ENCODE data around the gene LINC01488.

Gene LINC01488

GRCh38 chr11:69445131-69445470, 36.4 kb upstream of the LINC01488 start:
- DNase-seq (ENCODE audit: low read depth): no peak

GRCh38 chr11:69446108-69446507, 35.4 kb upstream of the LINC01488 start:
- peak; percentile 55 for DNase-seq (ENCODE audit: low read depth)

- DNase-seq (ENCODE audit: low read depth): no peak
Measured at GRCh38 chr11:69447786-69448185, 33.7 kb upstream of the LINC01488 start.

GRCh38 chr11:69448471-69449284, 32.8 kb upstream of the LINC01488 start:
- DNase-seq (ENCODE audit: low read depth): peak; percentile 33

GRCh38 chr11:69449320-69450063, 32.0 kb upstream of the LINC01488 start:
- DNase-seq (ENCODE audit: low read depth): no peak

- DNase-seq (ENCODE audit: low read depth): no peak
Measured at GRCh38 chr11:69450064-69450856, 31.2 kb upstream of the LINC01488 start.

GRCh38 chr11:69450857-69451220, 30.6 kb upstream of the LINC01488 start:
- no peak for DNase-seq (ENCODE audit: low read depth)

- no peak for DNase-seq (ENCODE audit: low read depth)
Measured at GRCh38 chr11:69451289-69451688, 30.2 kb upstream of the LINC01488 start.

- no peak for DNase-seq (ENCODE audit: low read depth)
Measured at GRCh38 chr11:69452206-69452987, 29.1 kb upstream of the LINC01488 start.

GRCh38 chr11:69453151-69453550, 28.3 kb upstream of the LINC01488 start:
- DNase-seq (ENCODE audit: low read depth): no peak

GRCh38 chr11:69454018-69454417, 27.4 kb upstream of the LINC01488 start:
- DNase-seq (ENCODE audit: low read depth): no peak

GRCh38 chr11:69455969-69456368, 25.5 kb upstream of the LINC01488 start:
- no peak for DNase-seq (ENCODE audit: low read depth)

GRCh38 chr11:69456712-69457111, 24.8 kb upstream of the LINC01488 start:
- DNase-seq (ENCODE audit: low read depth): no peak

- DNase-seq (ENCODE audit: low read depth): no peak
Measured at GRCh38 chr11:69459848-69460539, 21.5 kb upstream of the LINC01488 start.

- peak; percentile 74 for DNase-seq (ENCODE audit: low read depth)
Measured at GRCh38 chr11:69460540-69461257, 20.8 kb upstream of the LINC01488 start.

GRCh38 chr11:69461272-69461962, 20.0 kb upstream of the LINC01488 start:
- DNase-seq (ENCODE audit: low read depth): no peak

GRCh38 chr11:69462106-69462951, 19.1 kb upstream of the LINC01488 start:
- no peak for DNase-seq (ENCODE audit: low read depth)

- peak; percentile 49 for DNase-seq (ENCODE audit: low read depth)
Measured at GRCh38 chr11:69463181-69463994, 18.1 kb upstream of the LINC01488 start.
